K562 (cell line): Measurements from ENCODE around the gene N4BP3. TPM values are rescaled to one million over a fixed set of nuclear protein-coding genes. Genes with fewer than 3 reads are reported as not detected.

ENCODE experiments used
- AFF1 ChIP-seq, 2 experiments: fragments of 450-650 bp; IDR thresholded peaks; 2 replicates each; pipeline ENCODE4 v1.6.1; 2018; ENCODE audit warnings: mild to moderate bottlenecking in 2 of 2, low read depth in 1 of 2; ENCODE audit not compliant: partially characterized antibody in 2 of 2
- ATF1 ChIP-seq, 2 experiments: fragments of 450-650 bp in 1 of 2; IDR thresholded peaks; 2 replicates each; pipeline ENCODE4 v1.6.1; 2016; ENCODE audit warnings: missing compliant biosample characterization in 1 of 2, missing genetic modification characterization in 1 of 2
- ATF4 ChIP-seq: fragments of 450-650 bp; formaldehyde crosslinking; IDR thresholded peaks from 2 replicates; pipeline ENCODE4 v1.4.0; 2022; ENCODE audit warnings: mild to moderate bottlenecking, moderate library complexity
- BCL6 ChIP-seq: fragments of 250-450 bp; sonication (Bioruptor Pico); IDR thresholded peaks from 2 replicates; pipeline ENCODE4 v1.4.0; 2020
- EWSR1 ChIP-seq: fragments of 450-650 bp; IDR thresholded peaks from 2 replicates; pipeline ENCODE4 v1.6.1; 2018; ENCODE audit warnings: borderline replicate concordance, mild to moderate bottlenecking, low read depth, moderate library complexity; ENCODE audit not compliant: partially characterized antibody
- FIP1L1 ChIP-seq: fragments of 200-400 bp; formaldehyde crosslinking; IDR thresholded peaks from 2 replicates; pipeline ENCODE4 v1.6.1; 2018; ENCODE audit warnings: mild to moderate bottlenecking, low read depth, low read length; ENCODE audit not compliant: poor library complexity, severe bottlenecking
- FOXM1 ChIP-seq, 2 experiments: fragments of 450-650 bp in 1 of 2; sonication (generic) in 1 of 2; formaldehyde crosslinking in 1 of 2; IDR thresholded peaks; 2 replicates each; pipeline versions ENCODE4 v1.6.1 to v1.9.0; 2017 to 2022; ENCODE audit warnings: low read depth in 2 of 2, mild to moderate bottlenecking in 2 of 2, missing genetic modification reagents in 1 of 2, moderate library complexity in 1 of 2
- GATAD2B ChIP-seq: fragments of 450-650 bp; IDR thresholded peaks from 2 replicates; pipeline ENCODE4 v1.6.1; 2017; ENCODE audit warnings: mild to moderate bottlenecking, borderline replicate concordance
- HNRNPK ChIP-seq: fragments of 200-400 bp; formaldehyde crosslinking; IDR thresholded peaks from one replicate; pipeline ENCODE4 v1.6.1; 2018; ENCODE audit warnings: mild to moderate bottlenecking, low read depth, low read length; ENCODE audit not compliant: poor library complexity, severe bottlenecking
- HNRNPL ChIP-seq: fragments of 200-400 bp; formaldehyde crosslinking; IDR thresholded peaks from 2 replicates; pipeline ENCODE4 v1.6.1; 2017; ENCODE audit warnings: low read depth, mild to moderate bottlenecking, low read length
- ILF3 ChIP-seq: fragments of 450-650 bp; IDR thresholded peaks from 2 replicates; pipeline ENCODE4 v1.6.1; 2018; ENCODE audit warnings: antibody characterized with exemption, mild to moderate bottlenecking, moderate library complexity, borderline replicate concordance
- IRF9 ChIP-seq: fragments of 450-650 bp; IDR thresholded peaks from 2 replicates; pipeline ENCODE4 v1.6.1; 2016; ENCODE audit warnings: missing biosample characterization, missing genetic modification characterization
- KLF6 ChIP-seq: fragments of 250-450 bp; sonication (Bioruptor Pico); IDR thresholded peaks from 2 replicates; pipeline ENCODE4 v1.4.0; 2020; ENCODE audit warnings: mild to moderate bottlenecking, moderate library complexity, borderline replicate concordance
- PTTG1 ChIP-seq: fragments of 450-650 bp; IDR thresholded peaks from 2 replicates; pipeline ENCODE4 v1.6.1; 2016; ENCODE audit warnings: low read depth, mild to moderate bottlenecking, missing genetic modification characterization, missing compliant biosample characterization
- RBFOX2 ChIP-seq: fragments of 200-400 bp; formaldehyde crosslinking; IDR thresholded peaks from 2 replicates; pipeline ENCODE4 v1.6.1; 2017; ENCODE audit warnings: low read depth, mild to moderate bottlenecking, low read length, moderate library complexity
- SMAD3 ChIP-seq: fragments of 450-650 bp; formaldehyde crosslinking; conservative IDR thresholded peaks from 2 replicates; pipeline ENCODE4 v1.4.0; 2020; ENCODE audit warnings: mild to moderate bottlenecking
- THRAP3 ChIP-seq: fragments of 450-650 bp; IDR thresholded peaks from 2 replicates; pipeline ENCODE4 v1.6.1; 2016; ENCODE audit warnings: mild to moderate bottlenecking, inconsistent platforms, borderline replicate concordance
- ZBTB9 ChIP-seq: fragments of 450-650 bp; formaldehyde crosslinking; IDR thresholded peaks from 2 replicates; pipeline ENCODE4 v1.4.0; 2020; ENCODE audit warnings: mild to moderate bottlenecking, moderate library complexity
- ZNF354B ChIP-seq: fragments of 250-450 bp; sonication (Bioruptor Pico); IDR thresholded peaks from 2 replicates; pipeline ENCODE4 v1.4.0; 2020
- ZNF76 ChIP-seq: fragments of 250-450 bp; sonication (Bioruptor Pico); IDR thresholded peaks from 2 replicates; pipeline ENCODE4 v1.4.0; 2020; ENCODE audit warnings: mild to moderate bottlenecking, moderate library complexity, borderline replicate concordance
- ZNF766 ChIP-seq: fragments of 200-800 bp; sonication (Bioruptor generic); conservative IDR thresholded peaks from 2 replicates; pipeline ENCODE4 v1.6.1; 2016; ENCODE audit warnings: missing genetic modification characterization, missing compliant biosample characterization
- polyA plus RNA-seq, 8 experiments: library from polyadenylated mRNA; depleted of rRNA in 4 of 8; stranded (reverse) in 5 of 8; unstranded in 3 of 8; fragments of >200 nt; fragmentation: Nextera tagmentation in 2 of 8; fragmentation: Illumina TruSeq in 1 of 8; extraction: Ambion mirVana in 2 of 8; extraction: Trizol in 1 of 8; gene quantifications; 2 replicates each; pipeline versions ENCODE4 v1.2.1 to v1.2.3, GENCODE V29; 2011 to 2014; ENCODE audit warnings: inconsistent platforms in 1 of 8, missing spikeins in 1 of 8
- total RNA-seq, 7 experiments: library from RNA; depleted of rRNA in 6 of 7; stranded (reverse); fragments of >200 nt in 6 of 7; fragmentation: Illumina TruSeq in 2 of 7; extraction: Trizol in 2 of 7; gene quantifications; 2 replicates each; pipeline versions ENCODE4 v1.2.1 to v1.2.3, GENCODE V29; 2011 to 2021; ENCODE audit warnings: low replicate concordance in 1 of 7

Gene N4BP3
- total and polyA plus RNA-seq, 9 of the 15 experiments (the other 6 are each of a cell fraction or from before 2014, with no cell fraction given), result 0.06 to 7.0 (median 2.4) TPM

GRCh38 chr5:178113141-178113787 is at the start of gene N4BP3 (continued):
- TF ChIP-seq KLF6 (CRISPR knock-in tag), result no peak
- no peak for TF ChIP-seq ZNF76
- no peak for TF ChIP-seq IRF9 (tag)
- no peak; the same call in 1 of the 2 replicates for TF ChIP-seq HNRNPL
- no peak for TF ChIP-seq FOXM1 (IDR thresholded peaks at IDR 0.05; ENCODE audit: low read depth)
- no peak for TF ChIP-seq FOXM1 (CRISPR knock-in tag; IDR thresholded peaks at IDR 0.05; ENCODE audit: low read depth)
- TF ChIP-seq BCL6 (CRISPR knock-in tag), result no peak
- TF ChIP-seq SMAD3 (CRISPR knock-in tag), result no peak
- no peak for TF ChIP-seq THRAP3
- TF ChIP-seq ATF4 (CRISPR knock-in tag), result no peak
- TF ChIP-seq PTTG1 (tag), result no peak
- no peak for TF ChIP-seq ATF1 (CRISPR knock-in tag; IDR thresholded peaks at IDR 0.05)
- TF ChIP-seq ATF1 (tag; IDR thresholded peaks at IDR 0.05), result no peak
- peak; percentile 94 for TF ChIP-seq GATAD2B
- no peak for TF ChIP-seq ZNF354B (CRISPR knock-in tag)
- TF ChIP-seq HNRNPK, result no peak
- no peak for TF ChIP-seq ZBTB9
- no peak for TF ChIP-seq EWSR1
- peak; percentile 82 for TF ChIP-seq ZNF766 (CRISPR knock-in tag)
- no peak for TF ChIP-seq ILF3
- peak; percentile 92 for TF ChIP-seq FIP1L1
- TF ChIP-seq AFF1 (IDR thresholded peaks at IDR 0.05; ENCODE audit: low read depth in 1 of 2, partially characterized antibody in 2 of 2), result no peak
- peak; percentile 74 for TF ChIP-seq RBFOX2
